GM19452 (cell line): ENCODE measurements around the gene TJAP1.
"Not testable (repeated sequence)": the region's sequence is repeated elsewhere in the genome, so short reads cannot be mapped to it uniquely, and the experiment has no call there.

Experiments used
- ATAC-seq: cut with Tn5 transposase; IDR thresholded peaks from one replicate; pipeline ENCODE4 v1.9.1; 2021; ENCODE audit not compliant: unreplicated experiment

Gene TJAP1

DNA sequence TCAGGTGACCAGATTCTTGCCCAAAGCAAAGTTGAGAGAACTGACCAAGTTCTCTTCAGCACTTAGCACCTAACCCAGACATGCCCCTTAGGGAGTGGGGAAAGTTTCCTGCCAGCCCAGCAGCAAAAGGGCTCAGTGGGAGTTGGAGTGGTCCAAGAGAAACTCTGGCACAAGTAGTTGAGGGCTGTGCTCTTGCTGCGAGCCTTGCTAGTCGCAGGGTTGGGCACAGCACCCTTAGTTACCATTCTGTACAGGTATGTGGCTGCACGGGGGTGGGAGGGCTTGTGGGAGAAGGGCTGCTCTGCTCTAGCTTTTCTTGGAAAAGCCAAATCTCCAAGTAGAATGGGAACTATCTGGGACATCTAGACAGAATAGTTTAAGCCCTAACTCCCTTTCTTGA is 45.9 kb downstream of the TJAP1 start:
- ATAC-seq, result no peak

DNA sequence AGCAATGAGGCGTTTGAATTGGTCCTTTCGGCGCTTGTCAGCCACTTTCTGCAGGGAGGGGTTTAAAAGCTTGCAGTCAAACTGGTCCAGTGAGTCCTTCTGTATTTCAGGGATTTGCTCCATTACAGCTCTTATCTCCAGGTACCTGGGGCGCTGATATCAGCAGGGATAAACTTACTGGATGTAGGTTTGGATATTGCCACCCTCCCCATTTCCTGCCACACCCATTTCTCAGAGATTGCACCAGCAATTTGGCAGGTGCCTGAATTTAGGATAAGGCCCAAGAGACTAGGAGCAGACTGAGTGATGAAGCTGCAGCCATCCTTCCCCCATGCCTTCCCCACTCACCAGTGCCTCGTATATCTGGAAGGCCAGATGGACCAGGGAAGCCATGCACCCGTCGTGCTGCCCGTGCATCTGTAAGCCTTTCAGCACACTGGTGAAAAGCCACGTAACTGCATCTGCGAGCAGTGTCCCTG is 47.2 kb downstream of the TJAP1 start:
- ATAC-seq, result no peak

DNA sequence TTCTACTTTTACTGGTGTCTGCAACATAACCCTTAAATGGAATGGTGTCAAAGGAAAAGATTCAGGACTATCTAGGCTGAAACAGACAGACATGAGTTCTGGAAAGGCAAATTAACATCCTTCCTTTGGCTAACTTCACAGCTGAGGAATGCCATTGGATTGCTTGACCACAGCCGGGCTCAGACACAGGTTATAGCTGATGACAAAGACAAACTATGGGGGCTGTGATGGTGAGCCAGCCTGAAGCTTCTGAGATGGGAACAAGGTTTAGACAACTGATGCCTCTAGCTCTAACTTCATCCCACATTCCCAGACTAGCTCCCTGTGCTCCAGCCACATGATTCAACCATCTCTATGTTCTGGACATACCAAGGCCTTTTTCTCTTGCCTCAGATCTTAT is 54.8 kb downstream of the TJAP1 start:
- no peak for ATAC-seq

DNA sequence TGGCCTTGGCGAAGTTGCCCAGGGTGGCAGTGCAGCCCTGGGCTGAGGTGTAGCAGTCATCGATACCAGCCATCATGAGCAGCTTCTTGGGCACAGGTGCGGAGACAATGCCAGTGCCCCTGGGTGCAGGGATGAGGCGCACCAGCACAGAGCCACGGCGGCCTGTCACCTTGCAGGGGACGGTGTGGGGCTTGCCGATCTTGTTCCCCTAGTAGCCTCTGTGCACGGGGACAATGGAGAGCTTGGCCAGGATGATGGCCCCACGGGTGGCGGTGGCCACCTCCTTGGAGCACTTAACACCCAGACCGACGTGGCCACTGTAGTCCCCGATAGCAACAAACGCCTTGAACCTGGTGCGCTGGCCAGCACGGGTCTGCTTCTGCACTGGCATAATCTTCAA is 61.6 kb downstream of the TJAP1 start:
- ATAC-seq, result not testable (repeated sequence)

DNA sequence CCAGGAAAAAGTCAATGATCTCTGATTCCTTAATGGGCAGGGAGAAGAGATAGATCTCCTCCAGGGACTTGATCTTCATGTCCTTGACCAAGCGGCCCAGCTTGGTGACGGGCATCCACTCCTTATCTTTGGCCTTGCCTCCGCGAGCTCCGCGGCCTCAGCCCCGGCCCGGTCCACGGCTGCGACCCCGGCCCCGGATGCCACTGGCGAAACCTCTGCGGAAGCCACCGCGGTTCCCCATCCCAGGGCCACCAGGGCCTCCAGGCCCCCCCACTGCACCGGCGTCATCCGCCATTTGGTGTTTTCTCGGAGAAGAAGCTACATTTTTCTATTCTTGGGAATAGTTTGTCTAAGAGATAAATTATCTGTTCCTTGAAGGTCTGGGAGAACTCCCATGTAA is 62.0 kb downstream of the TJAP1 start:
- not testable (repeated sequence) for ATAC-seq

DNA sequence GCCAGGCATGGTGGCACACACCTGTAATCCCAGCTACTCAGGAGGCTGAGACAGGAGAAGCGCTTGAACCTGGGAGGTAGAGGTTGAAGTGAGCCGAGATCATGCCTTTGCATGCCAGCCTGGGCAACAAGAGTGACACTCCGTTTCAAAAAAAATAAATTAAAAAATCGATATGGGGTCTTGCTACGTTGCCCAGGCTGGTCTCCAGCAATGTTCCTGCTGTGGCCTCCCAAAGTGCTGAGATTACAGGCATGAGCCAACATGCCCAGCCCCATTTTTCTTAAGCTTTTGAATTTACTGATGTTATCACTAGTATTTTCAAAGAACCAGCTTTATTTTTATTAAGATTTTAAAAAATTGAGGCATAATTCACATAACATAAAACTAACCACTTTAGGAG is 63.1 kb downstream of the TJAP1 start:
- no peak for ATAC-seq

DNA sequence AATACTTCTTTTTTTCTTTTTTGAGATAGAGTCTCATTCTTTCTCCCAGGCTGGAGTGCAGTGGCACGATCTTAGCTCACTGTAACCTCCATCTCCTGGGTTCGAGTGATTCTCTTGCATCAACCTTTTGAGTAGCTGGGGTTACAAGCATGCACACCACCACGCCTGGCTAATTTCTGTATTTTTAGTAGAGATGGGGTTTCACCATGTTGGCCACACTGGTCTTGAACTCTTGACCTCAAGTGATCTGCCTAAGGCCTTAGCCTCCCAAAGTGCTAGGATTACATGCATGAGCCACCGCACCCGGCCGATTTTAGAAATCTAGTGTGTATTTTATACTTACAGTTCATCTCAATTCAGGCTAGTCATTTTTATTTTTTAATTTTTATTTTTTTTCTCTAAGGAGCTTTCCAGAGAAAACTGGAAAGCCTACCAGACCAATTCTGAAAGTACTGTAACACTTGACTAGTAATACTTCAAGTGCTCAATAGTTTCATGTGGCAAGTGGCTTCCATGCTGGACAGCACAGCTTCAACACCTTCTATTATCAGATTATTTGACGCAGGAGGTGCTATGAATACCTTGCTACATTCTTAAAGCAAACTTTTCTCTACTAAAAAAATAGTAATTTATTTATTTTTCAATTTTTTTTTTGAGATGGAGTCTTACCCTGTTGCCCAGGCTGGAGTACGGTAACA is 64.6 kb downstream of the TJAP1 start:
- ATAC-seq, result peak; percentile 77

DNA sequence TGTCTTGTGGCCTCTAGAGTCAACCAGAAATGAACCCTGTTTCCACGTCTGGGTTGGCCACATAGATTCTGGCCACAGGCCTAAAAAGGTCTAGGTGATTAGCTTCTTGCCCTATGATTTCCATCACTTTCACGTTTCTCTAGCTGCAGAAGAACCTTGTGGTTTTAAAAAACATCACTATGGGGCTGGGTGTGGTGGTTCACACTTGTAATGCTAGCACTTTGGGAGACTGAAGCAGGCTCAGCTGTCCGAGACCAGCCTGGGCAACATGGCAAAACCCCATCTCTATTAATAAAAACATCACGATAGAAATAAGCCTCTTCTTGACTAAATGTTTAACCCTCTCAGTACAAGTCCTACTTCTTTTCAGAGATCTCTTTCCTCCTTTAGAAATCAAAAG is 67.1 kb downstream of the TJAP1 start:
- no peak for ATAC-seq

DNA sequence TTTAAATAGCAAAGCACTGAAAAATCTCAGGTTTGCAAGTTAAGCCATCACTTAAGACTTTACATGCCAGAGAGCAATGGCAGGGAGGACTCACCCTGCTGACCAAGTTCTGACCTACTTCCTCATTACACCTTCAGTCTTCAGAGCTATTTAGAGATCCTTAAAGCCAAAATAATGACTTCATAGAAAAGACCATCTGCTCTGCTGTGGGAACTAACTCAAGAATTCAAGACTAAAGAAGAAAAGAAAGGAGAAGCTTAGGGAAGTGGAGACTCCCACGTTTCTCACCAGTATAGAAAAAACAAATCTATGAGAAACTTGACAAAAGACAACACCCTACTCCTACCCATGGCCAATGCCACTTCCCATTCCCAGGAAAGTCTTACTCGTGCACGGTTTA is 69.9 kb downstream of the TJAP1 start:
- ATAC-seq, result no peak
